Gastrocnemius medialis (tissue), 4 donors: ENCODE measurements around the gene FAM229B.

Experiments
- CTCF ChIP-seq, 5 experiments: fragments of 450-650 bp in 3 of 5; fragments of 200-600 bp in 2 of 5; sonication (generic) in 2 of 5; IDR thresholded peaks in 4 of 5; conservative IDR thresholded peaks in 1 of 5; 1 replicate in 4 of 5; 2 replicates in 1 of 5; pipeline ENCODE4 v1.5.1; 2016 to 2019; ENCODE audit warnings: antibody characterized with exemption in 5 of 5, mild to moderate bottlenecking in 3 of 5, moderate library complexity in 3 of 5
- POLR2A ChIP-seq, 2 donors: fragments of 450-650 bp; IDR thresholded peaks; one replicate each; pipeline ENCODE4 v1.6.1; 2017; ENCODE audit warnings: antibody characterized with exemption in 2 of 2, mild to moderate bottlenecking in 2 of 2, moderate library complexity in 2 of 2

DNA sequence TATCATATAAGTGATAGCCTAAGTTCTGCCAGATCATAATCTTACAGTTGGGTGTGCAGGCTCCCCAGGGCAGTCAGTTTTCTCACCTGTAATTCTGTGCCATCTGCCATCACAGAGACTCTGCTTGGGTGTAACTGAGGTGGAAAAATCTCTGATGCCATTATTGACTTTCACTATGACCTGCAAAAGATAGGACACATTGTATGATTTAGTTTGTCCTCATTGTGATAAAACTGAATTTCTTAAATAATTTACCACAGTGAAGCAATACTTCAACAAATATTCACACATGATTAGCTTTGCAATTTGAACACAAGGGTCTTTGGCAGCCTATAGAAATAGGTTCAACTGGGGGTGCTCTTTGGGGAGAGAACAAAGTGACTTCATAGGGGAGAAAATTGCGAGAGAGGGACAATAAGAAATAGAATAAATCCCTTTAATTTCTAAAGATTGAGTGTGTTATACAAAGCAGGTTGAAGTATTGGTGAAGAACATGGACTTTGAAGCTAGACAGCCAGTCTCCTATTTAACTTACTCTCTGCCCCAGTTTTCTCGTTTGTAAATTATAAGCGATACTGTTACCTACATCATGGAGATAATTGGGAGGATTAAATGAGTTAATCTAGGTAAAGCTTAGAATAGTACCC is 27.3 kb downstream of the FAM229B start:
- no peak for TF ChIP-seq CTCF (IDR thresholded peaks at IDR 0.05 in 4 of 5, conservative IDR thresholded peaks at IDR 0.05 in 1 of 5)
- TF ChIP-seq POLR2A (IDR thresholded peaks at IDR 0.05), result no peak
